ENCODE data around the gene KRT81.
A peak's percentile ranks its signal among the peaks of the same experiment; 100 is the strongest.
"Not testable (repeated sequence)": the region's sequence is repeated elsewhere in the genome, so short reads cannot be mapped to it uniquely, and the experiment has no call there.

KRT81 gene

GRCh38 chr12:52295663-52296062, 4.3 kb upstream of the KRT81 start:
- DNase-seq, result no peak

- no peak for DNase-seq
These were observed 3.5 kb upstream of the KRT81 start for GRCh38 chr12:52294803-52295202.

GRCh38 chr12:52293926-52294325, 2.6 kb upstream of the KRT81 start:
- DNase-seq, result no peak

- DNase-seq, result not testable (repeated sequence)
These were observed 725 bp downstream of the KRT81 start for GRCh38 chr12:52290483-52291134.

GRCh38 chr12:52287816-52288805, 3.2 kb downstream of the KRT81 start:
- not testable (repeated sequence) for DNase-seq

- not testable (repeated sequence) for DNase-seq
These were observed 4.2 kb downstream of the KRT81 start for GRCh38 chr12:52286857-52287785.

- DNase-seq, result no peak
These were observed 5.3 kb downstream of the KRT81 start for GRCh38 chr12:52285851-52286530.

- DNase-seq, result no peak
These were observed 6.1 kb downstream of the KRT81 start for GRCh38 chr12:52285172-52285745.

GRCh38 chr12:52284562-52285171, 6.7 kb downstream of the KRT81 start:
- no peak for DNase-seq

GRCh38 chr12:52280796-52281560, 10.4 kb downstream of the KRT81 start:
- no peak for DNase-seq

GRCh38 chr12:52280319-52280795, 11.0 kb downstream of the KRT81 start:
- no peak for DNase-seq

GRCh38 chr12:52279422-52280318, 11.7 kb downstream of the KRT81 start:
- no peak for DNase-seq

- DNase-seq, result peak; percentile 83
These were observed 12.5 kb downstream of the KRT81 start for GRCh38 chr12:52278575-52279421.

GRCh38 chr12:52277486-52278245, 13.7 kb downstream of the KRT81 start:
- no peak for DNase-seq

GRCh38 chr12:52275686-52276085, 15.6 kb downstream of the KRT81 start:
- DNase-seq, result no peak

GRCh38 chr12:52274521-52275120, 16.7 kb downstream of the KRT81 start, which contains the start of gene KRT86:
KRT86 (plus strand) TSS chr12:52274645; CDS start chr12:52301917, 27,272 bp downstream.
- DNase-seq, result no peak

- DNase-seq, result no peak
These were observed 20.2 kb downstream of the KRT81 start for GRCh38 chr12:52271158-52271557.
